WTC11 (cell line): Measurements from ENCODE around the gene P2RY12. TPM values are rescaled to one million over a fixed set of nuclear protein-coding genes. Genes with fewer than 3 reads are reported as not detected.

Experiments
- ATAC-seq: fragments of 200-7000 bp; cut with Tn5 transposase; 2 replicates; pipeline ENCODE4 v1.10.0; 2021; ENCODE audit warnings: mild to moderate bottlenecking, moderate library complexity
- CTCF ChIA-PET: fragments of 300-600 bp; sonication (Branson Sonifier 250); formaldehyde crosslinking; loops from one replicate; lab custom pipeline; 2021; ENCODE audit warnings: antibody characterized with exemption; lab: Charles Lee
- POLR2A ChIA-PET: fragments of 350-600 bp; sonication (Branson Sonifier 250); formaldehyde crosslinking; loops from one replicate; lab custom pipeline; 2021; ENCODE audit warnings: antibody characterized with exemption; lab: Charles Lee
- DNase-seq: peaks from one replicate; pipeline ENCODE4 v3.0.0; 2021; ENCODE audit warnings: low spot score
- H3K27ac Mint-ChIP-seq: 2 replicates; pipeline ENCODE4 v1.8.0; 2021; ENCODE audit warnings: mixed read lengths
- H3K27me3 Mint-ChIP-seq: 2 replicates; pipeline ENCODE4 v1.8.0; 2021; ENCODE audit warnings: low read depth, mild to moderate bottlenecking, moderate library complexity, mixed read lengths
- H3K36me3 Mint-ChIP-seq: 2 replicates; pipeline ENCODE4 v1.8.0; 2021; ENCODE audit warnings: mixed read lengths
- H3K4me1 Mint-ChIP-seq: 2 replicates; pipeline ENCODE4 v1.8.0; 2022; ENCODE audit warnings: mixed read lengths
- H3K4me3 Mint-ChIP-seq: 2 replicates; pipeline ENCODE4 v1.8.0; 2021; ENCODE audit warnings: mild to moderate bottlenecking, moderate library complexity, mixed read lengths
- H3K9me3 Mint-ChIP-seq: 2 replicates; pipeline ENCODE4 v1.8.0; 2021; ENCODE audit warnings: mixed read lengths
- AFF4 ChIP-seq: sonication (generic); formaldehyde crosslinking; IDR thresholded peaks from 2 replicates; pipeline ENCODE4 v1.8.1; 2023; ENCODE audit warnings: mild to moderate bottlenecking, missing genetic modification reagents, borderline replicate concordance
- AR ChIP-seq: fragments of 250-450 bp; sonication (Bioruptor Pico); IDR thresholded peaks from 2 replicates; pipeline ENCODE4 v1.9.0; 2021; ENCODE audit warnings: mild to moderate bottlenecking
- ATF1 ChIP-seq: sonication (generic); formaldehyde crosslinking; IDR thresholded peaks from 2 replicates; pipeline ENCODE4 v1.8.1; 2023; ENCODE audit warnings: mild to moderate bottlenecking, moderate library complexity, missing genetic modification reagents
- ELF4 ChIP-seq: sonication (generic); formaldehyde crosslinking; IDR thresholded peaks from 2 replicates; pipeline ENCODE4 v1.8.1; 2022; ENCODE audit warnings: low read depth, mild to moderate bottlenecking, moderate library complexity, missing genetic modification reagents
- GRHL2 ChIP-seq: fragments of 250-450 bp; sonication (Bioruptor Pico); IDR thresholded peaks from 2 replicates; pipeline ENCODE4 v1.8.0; 2022; ENCODE audit warnings: mild to moderate bottlenecking, moderate library complexity; ENCODE audit not compliant: insufficient replicate concordance, severe bottlenecking
- GTF2I ChIP-seq: fragments of 250-450 bp; sonication (Bioruptor Pico); conservative IDR thresholded peaks from 2 replicates; pipeline ENCODE4 v1.4.0; 2021; ENCODE audit warnings: mild to moderate bottlenecking
- NR2C2 ChIP-seq: sonication (generic); formaldehyde crosslinking; IDR thresholded peaks from 2 replicates; pipeline ENCODE4 v1.8.0; 2022; ENCODE audit warnings: mild to moderate bottlenecking, missing genetic modification reagents
- PRDM15 ChIP-seq: sonication (generic); formaldehyde crosslinking; IDR thresholded peaks from 2 replicates; pipeline ENCODE4 v1.8.0; 2022; ENCODE audit warnings: missing genetic modification reagents
- PRRX2 ChIP-seq: fragments of 250-450 bp; sonication (Bioruptor Pico); IDR thresholded peaks from 2 replicates; pipeline ENCODE4 v1.8.0; 2021; ENCODE audit warnings: mild to moderate bottlenecking
- SOX15 ChIP-seq: fragments of 250-450 bp; sonication (Bioruptor Pico); IDR thresholded peaks from 2 replicates; pipeline ENCODE4 v1.9.0; 2021; ENCODE audit warnings: mild to moderate bottlenecking
- ZNF121 ChIP-seq: sonication (generic); formaldehyde crosslinking; IDR thresholded peaks from 2 replicates; pipeline ENCODE4 v1.8.0; 2023; ENCODE audit warnings: missing genetic modification reagents
- ZNF138 ChIP-seq: sonication (generic); formaldehyde crosslinking; conservative IDR thresholded peaks from 2 replicates; pipeline ENCODE4 v1.8.1; 2022; ENCODE audit warnings: mild to moderate bottlenecking, moderate library complexity, missing genetic modification reagents
- ZNF232 ChIP-seq: sonication (generic); formaldehyde crosslinking; IDR thresholded peaks from 2 replicates; pipeline ENCODE4 v1.8.0; 2022; ENCODE audit warnings: mild to moderate bottlenecking, missing genetic modification reagents
- ZNF423 ChIP-seq: fragments of 250-450 bp; sonication (Bioruptor Pico); IDR thresholded peaks from 2 replicates; pipeline ENCODE4 v2.1.2; 2022; ENCODE audit warnings: mild to moderate bottlenecking, moderate library complexity
- ZNF532 ChIP-seq: fragments of 250-450 bp; sonication (Bioruptor Pico); IDR thresholded peaks from 2 replicates; pipeline ENCODE4 v1.9.0; 2021; ENCODE audit warnings: mild to moderate bottlenecking, borderline replicate concordance
- total RNA-seq: library from RNA; stranded (reverse); gene quantifications from 3 replicates; pipeline ENCODE4 v1.2.3, GENCODE V29; 2021

Gene P2RY12
- total RNA-seq, 1 experiment from 2014 or later, result not detected

GRCh38 chr3:151319628-151320027 lies 64.9 kb downstream of the P2RY12 start:
- Mint-ChIP-seq H3K27ac (no peak overlapping the region), H3K4me3 (no peak overlapping the region), H3K9me3 (no peaks in the 10 kb centered on the region; the same call in 1 of the 2 replicates), H3K4me1 (peaks cover 34% of the 10 kb centered on the region), H3K36me3 (no peaks in the 10 kb centered on the region), H3K27me3 (no peaks in the 10 kb centered on the region)
- CTCF ChIA-PET, result interaction anchor here (1.2 kb wide), 1 partner anchor 8 kb away, joined by 5 read pairs; no protein-coding TSS in a partner anchor
- POLR2A ChIA-PET, result no interaction called here
- DNase-seq, result no peak
- no peak for ATAC-seq
- TF ChIP-seq GTF2I (CRISPR knock-in tag), result no peak
- TF ChIP-seq ZNF138, result no peak
- TF ChIP-seq ELF4, result no peak
- no peak for TF ChIP-seq ZNF121 (CRISPR knock-in tag)
- no peak for TF ChIP-seq AR (CRISPR knock-in tag)
- TF ChIP-seq ATF1, result no peak
- no peak for TF ChIP-seq NR2C2 (CRISPR knock-in tag)
- TF ChIP-seq GRHL2, result no peak
- no peak for TF ChIP-seq ZNF532
- TF ChIP-seq ZNF232 (CRISPR knock-in tag), result no peak
- TF ChIP-seq PRRX2 (CRISPR knock-in tag), result no peak
- TF ChIP-seq AFF4 (CRISPR knock-in tag), result no peak
- no peak for TF ChIP-seq SOX15 (CRISPR knock-in tag)
- no peak for TF ChIP-seq PRDM15 (CRISPR knock-in tag)
- TF ChIP-seq ZNF423 (CRISPR knock-in tag), result no peak
